Neural cell (in vitro differentiated cells): ENCODE measurements around the gene TLCD2.

Source experiments
- POLR2AphosphoS5 ChIP-seq: IDR thresholded peaks from 2 replicates; pipeline ENCODE4 v1.6.1; 2012
- TAF1 ChIP-seq: IDR thresholded peaks from 2 replicates; pipeline ENCODE4 v1.6.1; 2012; ENCODE audit warnings: low read depth
- TF ChIP-seq, protein P1 (sequence below): fragments of 450-650 bp; IDR thresholded peaks from 2 replicates; pipeline ENCODE4 v1.5.1; 2014; ENCODE audit warnings: antibody characterized with exemption, mild to moderate bottlenecking, moderate library complexity; ENCODE audit not compliant: poor library complexity, severe bottlenecking

- TF ChIP-seq, protein P1, sequence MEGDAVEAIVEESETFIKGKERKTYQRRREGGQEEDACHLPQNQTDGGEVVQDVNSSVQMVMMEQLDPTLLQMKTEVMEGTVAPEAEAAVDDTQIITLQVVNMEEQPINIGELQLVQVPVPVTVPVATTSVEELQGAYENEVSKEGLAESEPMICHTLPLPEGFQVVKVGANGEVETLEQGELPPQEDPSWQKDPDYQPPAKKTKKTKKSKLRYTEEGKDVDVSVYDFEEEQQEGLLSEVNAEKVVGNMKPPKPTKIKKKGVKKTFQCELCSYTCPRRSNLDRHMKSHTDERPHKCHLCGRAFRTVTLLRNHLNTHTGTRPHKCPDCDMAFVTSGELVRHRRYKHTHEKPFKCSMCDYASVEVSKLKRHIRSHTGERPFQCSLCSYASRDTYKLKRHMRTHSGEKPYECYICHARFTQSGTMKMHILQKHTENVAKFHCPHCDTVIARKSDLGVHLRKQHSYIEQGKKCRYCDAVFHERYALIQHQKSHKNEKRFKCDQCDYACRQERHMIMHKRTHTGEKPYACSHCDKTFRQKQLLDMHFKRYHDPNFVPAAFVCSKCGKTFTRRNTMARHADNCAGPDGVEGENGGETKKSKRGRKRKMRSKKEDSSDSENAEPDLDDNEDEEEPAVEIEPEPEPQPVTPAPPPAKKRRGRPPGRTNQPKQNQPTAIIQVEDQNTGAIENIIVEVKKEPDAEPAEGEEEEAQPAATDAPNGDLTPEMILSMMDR: no peak
- TF ChIP-seq POLR2AphosphoS5 (no peak), TAF1 (no peak)
Measured at GRCh38 chr17:1686086-1686485, 24.1 kb downstream of the TLCD2 start.
